Brain microvascular endothelial cell (primary cell): ENCODE measurements around the gene UBXN11.

Source experiments
- DNase-seq: peaks from one replicate; pipeline ENCODE4 v3.0.0-alpha.2; 2020
- H3K27ac ChIP-seq: fragments of 250-450 bp; sonication (Bioruptor Pico); 2 replicates; pipeline ENCODE4 v1.5.1; 2020; ENCODE audit warnings: mild to moderate bottlenecking, moderate library complexity
- H3K27me3 ChIP-seq: fragments of 250-450 bp; sonication (Bioruptor Pico); replicated peaks from 2 replicates; pipeline ENCODE4 v1.5.1; 2020; ENCODE audit warnings: mild to moderate bottlenecking
- H3K36me3 ChIP-seq: fragments of 250-450 bp; sonication (Bioruptor Pico); replicated peaks from 2 replicates; pipeline ENCODE4 v1.5.1; 2020; ENCODE audit warnings: mild to moderate bottlenecking
- H3K4me3 ChIP-seq: 2 replicates; pipeline ENCODE4 v1.5.1; 2011; ENCODE audit warnings: low read depth, mild to moderate bottlenecking, control low read depth, low read length, moderate library complexity
- CTCF ChIP-seq: IDR thresholded peaks from 2 replicates; pipeline ENCODE4 v1.5.1; 2011; ENCODE audit warnings: low read depth, mild to moderate bottlenecking, moderate library complexity, low read length, control low read depth, inconsistent platforms; ENCODE audit errors: missing control alignments
- in situ Hi-C: cut with HindIII; loops from 2 replicates; pipeline ENCODE4 v1.10.0; 2017; ENCODE audit warnings: low sequenced_read_pairs, low pct_ligation_motif_present

Gene UBXN11

GRCh38 chr1:26302733-26303405, 3.6 kb downstream of the UBXN11 start:
- Histone ChIP-seq H3K4me3 (no peak overlapping the region), H3K27ac (peak overlapping the region; percentile 35), H3K27me3 (no peaks in the 10 kb centered on the region), H3K36me3 (no peaks in the 10 kb centered on the region)
- peak; percentile 63 for DNase-seq
- in situ Hi-C loops: no loop called here
- TF ChIP-seq CTCF: no peak

- no peak overlapping the region for H3K27ac ChIP-seq
- no peaks in the 10 kb centered on the region for H3K36me3 ChIP-seq
- no peak for DNase-seq
- no peak for TF ChIP-seq CTCF
- no peaks in the 10 kb centered on the region for H3K27me3 ChIP-seq
- in situ Hi-C loops: no loop called here
- no peak overlapping the region for H3K4me3 ChIP-seq
Observed at GRCh38 chr1:26300578-26301275, 5.7 kb downstream of the UBXN11 start.

- H3K27ac ChIP-seq: no peak overlapping the region
- no peaks in the 10 kb centered on the region for H3K36me3 ChIP-seq
- in situ Hi-C loops: no loop called here
- H3K27me3 ChIP-seq: no peaks in the 10 kb centered on the region
- DNase-seq: no peak
- TF ChIP-seq CTCF: no peak
- no peak overlapping the region for H3K4me3 ChIP-seq
Observed at GRCh38 chr1:26297791-26298124, 8.7 kb downstream of the UBXN11 start.

GRCh38 chr1:26297057-26297790, 9.2 kb downstream of the UBXN11 start:
- in situ Hi-C loops: no loop called here
- H3K27ac ChIP-seq: no peak overlapping the region

GRCh38 chr1:26296340-26297056, 9.9 kb downstream of the UBXN11 start:
- in situ Hi-C loops: no loop called here
- no peak for DNase-seq
- TF ChIP-seq CTCF: no peak
- H3K4me3 ChIP-seq: no peak overlapping the region
- H3K27me3 ChIP-seq: no peaks in the 10 kb centered on the region
- H3K27ac ChIP-seq: no peak overlapping the region
- no peaks in the 10 kb centered on the region for H3K36me3 ChIP-seq

More at GRCh38 chr1:26297057-26297790, 9.2 kb downstream of the UBXN11 start:
- TF ChIP-seq CTCF: no peak
- H3K36me3 ChIP-seq: no peaks in the 10 kb centered on the region
- DNase-seq: no peak
- H3K27me3 ChIP-seq: no peaks in the 10 kb centered on the region
- H3K4me3 ChIP-seq: no peak overlapping the region
